ENCODE data around the gene ZNF248. TPM values are rescaled to one million over a fixed set of nuclear protein-coding genes. Genes with fewer than 3 reads are reported as not detected.

ZNF248 gene
- total RNA-seq, 1 donor from 2014 or later: 3.9 TPM

DNA sequence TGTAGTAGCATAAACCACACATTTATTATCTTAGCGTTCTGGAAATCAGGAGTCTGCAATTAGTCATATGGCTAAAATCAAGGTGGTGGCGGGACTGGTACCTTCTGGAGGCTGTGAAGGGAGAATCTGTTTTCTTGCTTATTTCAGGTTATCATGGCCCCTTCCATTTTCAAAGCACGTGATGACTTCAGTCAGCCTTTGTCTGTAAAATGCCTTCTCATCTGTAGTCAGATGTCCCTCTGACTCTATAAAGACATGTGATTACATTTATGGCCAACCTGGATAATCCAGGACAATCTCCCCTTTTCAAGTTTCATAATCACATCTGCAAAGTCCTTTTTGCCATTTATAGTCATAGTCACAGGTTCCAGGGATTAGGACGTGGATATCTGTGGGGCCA lies 15.5 kb upstream of the ZNF248 start:
- no peak overlapping the region for H3K4me3 Mint-ChIP-seq (ENCODE audit: unreplicated experiment)
- DNase-seq (ENCODE audit: extremely low spot score, unreplicated experiment): no peak
- no peak overlapping the region for H3K27ac Mint-ChIP-seq (ENCODE audit: unreplicated experiment)
- no peaks in the 10 kb centered on the region for H3K36me3 Mint-ChIP-seq (ENCODE audit: unreplicated experiment)
- TF ChIP-seq, protein P1, sequence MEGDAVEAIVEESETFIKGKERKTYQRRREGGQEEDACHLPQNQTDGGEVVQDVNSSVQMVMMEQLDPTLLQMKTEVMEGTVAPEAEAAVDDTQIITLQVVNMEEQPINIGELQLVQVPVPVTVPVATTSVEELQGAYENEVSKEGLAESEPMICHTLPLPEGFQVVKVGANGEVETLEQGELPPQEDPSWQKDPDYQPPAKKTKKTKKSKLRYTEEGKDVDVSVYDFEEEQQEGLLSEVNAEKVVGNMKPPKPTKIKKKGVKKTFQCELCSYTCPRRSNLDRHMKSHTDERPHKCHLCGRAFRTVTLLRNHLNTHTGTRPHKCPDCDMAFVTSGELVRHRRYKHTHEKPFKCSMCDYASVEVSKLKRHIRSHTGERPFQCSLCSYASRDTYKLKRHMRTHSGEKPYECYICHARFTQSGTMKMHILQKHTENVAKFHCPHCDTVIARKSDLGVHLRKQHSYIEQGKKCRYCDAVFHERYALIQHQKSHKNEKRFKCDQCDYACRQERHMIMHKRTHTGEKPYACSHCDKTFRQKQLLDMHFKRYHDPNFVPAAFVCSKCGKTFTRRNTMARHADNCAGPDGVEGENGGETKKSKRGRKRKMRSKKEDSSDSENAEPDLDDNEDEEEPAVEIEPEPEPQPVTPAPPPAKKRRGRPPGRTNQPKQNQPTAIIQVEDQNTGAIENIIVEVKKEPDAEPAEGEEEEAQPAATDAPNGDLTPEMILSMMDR (IDR thresholded peaks at IDR 0.05): no peak
- H3K9me3 Mint-ChIP-seq (ENCODE audit: unreplicated experiment): peaks cover 38% of the 10 kb centered on the region
- no peaks in the 10 kb centered on the region for H3K27me3 Mint-ChIP-seq (ENCODE audit: unreplicated experiment)
- no peaks in the 10 kb centered on the region for H3K4me1 Mint-ChIP-seq (ENCODE audit: unreplicated experiment)

DNA sequence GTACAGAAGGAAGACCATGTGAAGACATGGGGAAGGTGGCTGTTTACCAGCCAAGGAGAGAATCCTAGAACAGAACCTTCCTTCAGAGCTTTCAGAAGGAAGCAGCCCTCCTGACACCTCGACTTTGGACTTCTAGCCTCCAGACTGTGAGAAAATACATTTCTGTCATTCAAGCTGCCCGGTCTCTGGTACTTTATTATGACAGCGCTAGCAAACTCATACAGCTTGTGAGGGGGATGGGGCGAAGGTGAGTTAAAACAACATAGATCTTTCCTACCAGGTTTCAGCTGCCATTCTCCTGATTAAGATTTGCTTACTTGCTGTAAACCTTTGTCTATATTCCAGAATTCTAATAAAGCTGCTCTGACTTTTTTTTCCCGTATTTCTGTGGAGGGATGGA lies 14.9 kb upstream of the ZNF248 start:
- Mint-ChIP-seq H3K4me3 (ENCODE audit: unreplicated experiment) (no peak overlapping the region), H3K36me3 (ENCODE audit: unreplicated experiment) (no peaks in the 10 kb centered on the region), H3K4me1 (ENCODE audit: unreplicated experiment) (no peaks in the 10 kb centered on the region), H3K27me3 (ENCODE audit: unreplicated experiment) (no peaks in the 10 kb centered on the region), H3K9me3 (ENCODE audit: unreplicated experiment) (peaks cover 32% of the 10 kb centered on the region), H3K27ac (ENCODE audit: unreplicated experiment) (no peak overlapping the region)
- no peak for DNase-seq (ENCODE audit: extremely low spot score, unreplicated experiment)
- TF ChIP-seq, protein P1 (IDR thresholded peaks at IDR 0.05): no peak

DNA sequence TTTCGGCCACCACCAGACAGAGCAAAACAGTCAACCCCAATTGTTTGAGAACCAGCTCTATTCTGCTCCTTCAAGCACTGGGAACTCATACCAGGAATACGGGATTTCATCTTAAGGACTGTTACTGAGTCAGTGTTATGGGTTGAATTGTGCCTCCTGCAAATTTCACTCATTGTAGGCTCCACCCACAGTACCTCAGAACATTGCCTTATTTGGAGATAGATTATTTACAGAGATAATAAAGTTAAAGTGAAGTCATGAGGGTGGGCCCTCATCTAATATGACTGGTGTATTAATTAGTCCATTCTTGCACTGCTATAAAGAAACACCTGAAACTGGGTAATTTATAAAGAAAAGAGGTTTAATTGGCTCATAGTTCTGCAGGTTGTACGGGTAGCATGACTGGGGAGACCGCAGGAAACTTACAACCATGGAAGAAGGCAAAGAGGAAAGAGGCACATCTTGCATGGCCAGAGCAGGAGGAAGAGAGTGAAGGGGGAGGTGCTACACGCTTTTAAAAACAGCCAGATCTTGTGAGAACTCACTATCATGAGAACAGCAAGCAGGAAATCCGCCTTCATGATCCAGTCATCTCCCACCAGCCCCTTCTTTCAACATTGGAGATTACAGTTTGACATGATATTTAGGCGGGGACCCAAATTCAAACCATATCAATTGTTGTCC lies 14.3 kb upstream of the ZNF248 start:
- no peak for DNase-seq (ENCODE audit: extremely low spot score, unreplicated experiment)
- Mint-ChIP-seq H3K9me3 (ENCODE audit: unreplicated experiment) (peaks cover 32% of the 10 kb centered on the region), H3K4me1 (ENCODE audit: unreplicated experiment) (no peaks in the 10 kb centered on the region), H3K27me3 (ENCODE audit: unreplicated experiment) (no peaks in the 10 kb centered on the region), H3K36me3 (ENCODE audit: unreplicated experiment) (no peaks in the 10 kb centered on the region), H3K27ac (ENCODE audit: unreplicated experiment) (no peak overlapping the region), H3K4me3 (ENCODE audit: unreplicated experiment) (no peak overlapping the region)
- TF ChIP-seq, protein P1 (IDR thresholded peaks at IDR 0.05): no peak

DNA sequence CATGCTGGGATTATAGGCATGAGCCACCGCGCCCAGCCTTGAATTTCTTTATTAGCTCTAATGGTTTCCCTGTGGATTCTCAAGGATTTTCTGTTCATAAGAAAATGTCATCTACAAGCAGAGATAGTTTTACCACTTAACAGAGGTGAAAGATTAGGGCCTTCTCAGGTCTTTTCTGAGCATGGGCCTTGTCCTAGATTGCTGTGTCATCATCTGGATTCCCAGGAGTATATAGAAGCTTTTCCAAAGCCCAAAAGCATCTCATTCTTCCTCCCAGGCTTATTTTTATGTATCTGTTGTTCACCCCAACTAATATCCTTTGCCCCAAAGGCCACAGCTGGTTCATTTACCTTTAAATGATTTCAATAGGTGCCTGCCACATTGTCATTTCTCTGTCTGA lies 13.7 kb upstream of the ZNF248 start:
- H3K27me3 Mint-ChIP-seq (ENCODE audit: unreplicated experiment): no peaks in the 10 kb centered on the region
- H3K4me3 Mint-ChIP-seq (ENCODE audit: unreplicated experiment): no peak overlapping the region
- TF ChIP-seq, protein P1 (IDR thresholded peaks at IDR 0.05): no peak
- no peak for DNase-seq (ENCODE audit: extremely low spot score, unreplicated experiment)
- no peaks in the 10 kb centered on the region for H3K4me1 Mint-ChIP-seq (ENCODE audit: unreplicated experiment)
- no peaks in the 10 kb centered on the region for H3K36me3 Mint-ChIP-seq (ENCODE audit: unreplicated experiment)
- H3K27ac Mint-ChIP-seq (ENCODE audit: unreplicated experiment): no peak overlapping the region
- peaks cover 32% of the 10 kb centered on the region for H3K9me3 Mint-ChIP-seq (ENCODE audit: unreplicated experiment)

DNA sequence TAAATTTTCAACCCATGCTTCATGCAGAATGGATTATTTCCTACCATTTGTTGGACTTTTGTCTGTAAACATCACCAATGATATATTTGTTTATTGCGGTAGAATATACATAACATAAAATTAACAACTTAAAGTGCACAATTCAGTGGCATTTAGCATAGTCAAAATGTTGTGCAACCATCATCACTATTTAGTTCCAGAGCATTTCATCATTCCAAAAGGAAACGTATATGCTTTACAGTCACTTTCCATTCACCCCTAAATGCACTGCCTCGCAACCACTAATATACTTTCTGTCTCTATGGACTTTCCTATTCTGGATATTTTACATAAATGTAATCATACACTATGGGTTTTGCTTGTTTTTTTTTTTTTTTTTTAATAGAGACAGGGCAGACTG lies 11.4 kb upstream of the ZNF248 start:
- no peaks in the 10 kb centered on the region for H3K36me3 Mint-ChIP-seq (ENCODE audit: unreplicated experiment)
- peaks cover 38% of the 10 kb centered on the region for H3K9me3 Mint-ChIP-seq (ENCODE audit: unreplicated experiment)

More for the DNA sequence above, 11.4 kb upstream of the ZNF248 start:
- Mint-ChIP-seq H3K4me1 (ENCODE audit: unreplicated experiment) (no peaks in the 10 kb centered on the region), H3K4me3 (ENCODE audit: unreplicated experiment) (no peak overlapping the region), H3K27me3 (ENCODE audit: unreplicated experiment) (no peaks in the 10 kb centered on the region), H3K27ac (ENCODE audit: unreplicated experiment) (no peak overlapping the region)
- DNase-seq (ENCODE audit: extremely low spot score, unreplicated experiment): no peak
- TF ChIP-seq, protein P1 (IDR thresholded peaks at IDR 0.05): no peak

All from osteocyte (in vitro differentiated cells).